ENCODE measurements around the gene CACNB4.
"Not testable (repeated sequence)": the region's sequence is repeated elsewhere in the genome, so short reads cannot be mapped to it uniquely, and the experiment has no call there.

Gene CACNB4

GRCh38 chr2:152092095-152092494 is 6.7 kb downstream of the CACNB4 start:
- in situ Hi-C loops (cut with HindIII; ENCODE audit: low pct_ligation_motif_present, low pct_unique_long_range_greater_than_20kb, low sequenced_read_pairs), result no loop called here
- DNase-seq, result no peak

GRCh38 chr2:152090726-152091125 is 8.1 kb downstream of the CACNB4 start:
- in situ Hi-C loops (cut with HindIII; ENCODE audit: low pct_ligation_motif_present, low pct_unique_long_range_greater_than_20kb, low sequenced_read_pairs); DNase-seq: not testable (repeated sequence)

DNA sequence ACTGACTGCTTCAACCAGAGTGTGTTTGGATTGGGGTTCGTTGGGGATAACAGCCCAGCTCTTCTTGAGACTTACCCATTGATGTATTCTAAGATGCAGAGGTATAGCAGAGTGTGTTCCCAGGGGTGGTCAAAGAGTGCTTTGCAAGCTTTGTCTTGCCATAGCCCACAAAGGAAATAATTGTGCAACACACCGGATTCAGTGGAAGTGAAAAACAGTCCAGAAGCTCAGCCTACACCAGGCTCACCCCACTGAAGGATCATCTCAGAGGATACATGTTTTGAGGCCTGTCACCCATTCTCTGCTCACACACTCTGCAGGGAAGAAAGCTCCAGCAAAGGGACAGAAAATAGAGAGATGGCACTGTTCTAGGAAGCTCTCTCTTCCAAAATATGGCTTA is 9.6 kb downstream of the CACNB4 start:
- in situ Hi-C loops (cut with HindIII; ENCODE audit: low pct_ligation_motif_present, low pct_unique_long_range_greater_than_20kb, low sequenced_read_pairs), result no loop called here
- no peak for DNase-seq

GRCh38 chr2:152088006-152088405 is 10.8 kb downstream of the CACNB4 start:
- in situ Hi-C loops (cut with HindIII; ENCODE audit: low pct_ligation_motif_present, low pct_unique_long_range_greater_than_20kb, low sequenced_read_pairs), result no loop called here
- no peak for DNase-seq

DNA sequence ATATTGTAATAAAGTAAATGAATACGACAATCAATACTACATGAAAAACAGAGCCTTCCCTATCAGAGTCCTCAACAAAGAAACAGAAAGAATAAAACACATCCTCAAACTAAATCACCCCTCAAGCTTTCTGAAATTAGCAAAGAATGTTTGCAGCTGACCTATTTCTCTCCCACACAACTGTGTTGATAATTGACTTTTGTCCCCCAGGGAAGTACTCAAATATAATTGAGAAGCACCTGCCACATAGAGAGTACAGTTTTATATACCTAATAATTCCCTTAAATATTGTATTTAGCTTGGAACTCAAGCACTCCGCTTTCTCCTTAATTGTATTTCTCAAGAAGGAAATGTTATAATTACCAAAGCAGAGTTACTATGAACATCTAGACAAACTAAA is 12.6 kb downstream of the CACNB4 start:
- in situ Hi-C loops (cut with HindIII; ENCODE audit: low pct_ligation_motif_present, low pct_unique_long_range_greater_than_20kb, low sequenced_read_pairs), result no loop called here

GRCh38 chr2:152084076-152084475 is 14.8 kb downstream of the CACNB4 start:
- in situ Hi-C loops (cut with HindIII; ENCODE audit: low pct_ligation_motif_present, low pct_unique_long_range_greater_than_20kb, low sequenced_read_pairs), result no loop called here
- no peak for DNase-seq

More for the DNA sequence above, 12.6 kb downstream of the CACNB4 start:
- DNase-seq, result no peak

DNA sequence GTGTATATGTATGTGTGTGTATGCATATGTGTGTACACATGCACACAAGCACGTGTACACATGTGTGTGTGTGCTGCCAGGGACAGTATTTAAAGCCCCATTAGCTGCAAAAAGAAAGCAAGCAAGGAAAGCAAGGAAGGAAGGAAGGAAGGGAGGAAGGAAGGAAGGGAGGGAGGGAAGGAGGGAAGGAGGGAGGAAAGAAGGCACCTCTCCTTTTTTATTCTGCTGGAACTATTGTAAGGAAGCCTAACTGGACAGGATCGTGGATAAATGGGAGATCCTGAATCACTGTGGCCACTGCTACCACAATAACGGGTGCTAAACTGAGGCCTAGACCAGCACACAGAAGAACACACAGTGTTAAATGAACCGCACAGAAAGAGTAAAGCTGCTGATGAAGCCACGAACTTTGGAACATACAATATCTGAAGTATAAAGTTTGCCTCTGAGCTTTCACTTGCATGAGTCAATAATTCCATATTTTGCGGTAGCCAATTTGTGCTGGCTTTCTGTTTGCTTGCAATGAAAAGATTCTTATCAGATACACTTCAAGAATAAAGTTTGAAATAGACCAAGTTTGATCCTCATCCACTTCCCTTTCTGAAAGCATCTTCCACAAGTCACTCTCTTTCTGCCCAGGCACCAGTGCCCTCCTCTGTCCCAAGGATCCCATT is 15.5 kb downstream of the CACNB4 start:
- in situ Hi-C loops (cut with HindIII; ENCODE audit: low pct_ligation_motif_present, low pct_unique_long_range_greater_than_20kb, low sequenced_read_pairs), result no loop called here
- no peak for DNase-seq

DNA sequence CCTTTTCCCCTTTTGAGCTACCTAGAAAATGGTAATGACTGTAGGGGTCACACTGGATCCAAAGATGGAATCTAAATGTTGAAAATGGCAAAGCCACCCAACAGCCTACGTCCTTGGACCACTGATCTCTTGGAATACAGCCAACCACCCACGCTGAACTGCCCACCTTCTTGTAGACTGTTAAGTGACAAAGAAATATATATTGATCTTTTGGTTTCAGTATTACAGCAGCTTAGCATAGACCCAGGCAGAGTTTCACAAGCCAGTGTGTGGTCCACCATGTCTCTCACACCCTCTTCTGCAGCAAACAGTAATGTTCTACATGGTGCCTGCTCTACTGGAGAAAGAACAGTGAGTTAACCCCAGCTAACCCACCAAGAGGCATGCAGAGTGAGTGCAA is 20.2 kb downstream of the CACNB4 start:
- in situ Hi-C loops (cut with HindIII; ENCODE audit: low pct_ligation_motif_present, low pct_unique_long_range_greater_than_20kb, low sequenced_read_pairs), result no loop called here
- DNase-seq, result no peak

DNA sequence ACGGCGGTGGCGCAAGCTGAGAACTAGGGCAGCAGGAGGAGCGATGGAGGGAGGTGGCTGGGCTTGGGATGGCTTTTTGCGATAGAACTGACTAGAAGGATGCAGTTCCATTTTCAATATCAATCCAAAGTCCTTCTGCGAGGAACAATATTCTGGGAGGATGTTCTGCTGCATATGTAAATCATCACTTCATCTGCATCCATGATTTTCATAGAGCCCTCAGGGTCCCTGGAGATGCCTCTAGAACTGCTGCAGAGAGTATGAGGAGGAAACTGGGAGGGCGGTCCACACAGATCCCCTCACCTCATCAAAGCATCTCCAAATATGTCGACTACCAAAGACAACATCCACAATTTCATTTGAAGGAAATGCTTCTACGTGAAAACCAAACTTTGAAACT is 20.8 kb downstream of the CACNB4 start:
- in situ Hi-C loops (cut with HindIII; ENCODE audit: low pct_ligation_motif_present, low pct_unique_long_range_greater_than_20kb, low sequenced_read_pairs), result no loop called here
- no peak for DNase-seq

- DNase-seq, result no peak
- in situ Hi-C loops (cut with HindIII; ENCODE audit: low pct_ligation_motif_present, low pct_unique_long_range_greater_than_20kb, low sequenced_read_pairs), result no loop called here
Measured at GRCh38 chr2:152075461-152076050, 23.3 kb downstream of the CACNB4 start.

DNA sequence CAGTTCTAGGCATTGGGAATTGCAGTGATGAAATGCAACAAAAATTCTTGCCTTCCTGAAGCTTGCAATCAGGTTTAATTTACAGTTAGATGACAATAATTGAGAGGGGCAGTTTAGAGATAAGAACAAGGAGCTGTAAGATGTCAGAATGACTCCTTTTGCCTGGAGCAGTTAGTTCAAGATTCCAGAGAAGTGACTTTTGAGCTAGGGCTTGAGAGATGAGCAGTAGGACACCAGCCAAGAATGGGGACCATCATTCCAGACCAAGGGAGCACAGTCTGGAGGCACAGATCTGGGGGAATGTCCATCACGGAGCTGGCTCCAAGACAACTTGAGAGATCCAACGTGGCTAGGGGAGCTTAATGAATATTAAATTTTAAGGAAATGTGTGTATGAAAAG is 26.8 kb downstream of the CACNB4 start:
- DNase-seq, result no peak
- in situ Hi-C loops (cut with HindIII; ENCODE audit: low pct_ligation_motif_present, low pct_unique_long_range_greater_than_20kb, low sequenced_read_pairs), result no loop called here

- in situ Hi-C loops (cut with HindIII; ENCODE audit: low pct_ligation_motif_present, low pct_unique_long_range_greater_than_20kb, low sequenced_read_pairs), result no loop called here
- DNase-seq, result no peak
Measured at GRCh38 chr2:152071518-152071917, 27.3 kb downstream of the CACNB4 start.

DNA sequence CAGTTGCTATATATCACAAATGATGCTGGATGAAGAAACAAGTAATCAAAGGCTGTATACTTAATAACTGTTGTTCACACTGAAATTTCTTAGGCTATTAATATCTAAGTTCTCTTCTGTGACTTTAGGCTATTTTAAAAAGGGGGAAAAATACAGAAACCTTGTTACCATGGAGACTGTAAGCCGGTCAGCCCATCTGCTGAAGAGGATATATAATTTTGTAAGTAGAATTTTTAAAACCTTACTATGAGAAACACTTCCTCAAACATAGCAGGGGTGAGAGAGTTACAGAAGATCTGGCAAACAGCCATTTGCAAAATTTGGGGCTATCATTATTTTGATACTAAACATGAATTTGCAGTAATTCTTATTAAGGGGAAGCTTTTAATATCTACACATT is 27.8 kb downstream of the CACNB4 start:
- in situ Hi-C loops (cut with HindIII; ENCODE audit: low pct_ligation_motif_present, low pct_unique_long_range_greater_than_20kb, low sequenced_read_pairs), result no loop called here
- no peak for DNase-seq

GRCh38 chr2:152068226-152068625 is 30.6 kb downstream of the CACNB4 start:
- DNase-seq, result no peak
- in situ Hi-C loops (cut with HindIII; ENCODE audit: low pct_ligation_motif_present, low pct_unique_long_range_greater_than_20kb, low sequenced_read_pairs), result no loop called here

DNA sequence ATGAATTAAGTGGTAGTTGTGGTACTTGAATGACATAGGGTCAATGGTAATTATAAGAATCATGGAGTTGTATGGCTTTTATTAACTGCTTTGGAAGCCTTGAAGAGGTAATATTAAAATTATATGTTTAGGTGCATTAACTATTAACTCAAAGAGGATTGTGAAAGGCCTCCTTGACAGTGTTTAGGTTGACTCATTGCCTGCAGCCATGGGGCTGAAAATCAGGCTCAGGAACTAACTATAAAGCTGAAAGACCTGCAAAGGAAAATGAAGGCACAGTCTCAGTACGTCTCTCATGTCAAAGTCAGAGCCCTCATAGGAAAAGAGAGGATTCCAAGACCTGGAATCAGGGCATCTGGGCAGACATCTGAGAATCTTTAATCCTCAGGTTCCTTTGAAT is 31.0 kb downstream of the CACNB4 start:
- in situ Hi-C loops (cut with HindIII; ENCODE audit: low pct_ligation_motif_present, low pct_unique_long_range_greater_than_20kb, low sequenced_read_pairs), result no loop called here
- no peak for DNase-seq

- in situ Hi-C loops (cut with HindIII; ENCODE audit: low pct_ligation_motif_present, low pct_unique_long_range_greater_than_20kb, low sequenced_read_pairs), result no loop called here
Measured at GRCh38 chr2:152065945-152066344, 32.9 kb downstream of the CACNB4 start.

DNA sequence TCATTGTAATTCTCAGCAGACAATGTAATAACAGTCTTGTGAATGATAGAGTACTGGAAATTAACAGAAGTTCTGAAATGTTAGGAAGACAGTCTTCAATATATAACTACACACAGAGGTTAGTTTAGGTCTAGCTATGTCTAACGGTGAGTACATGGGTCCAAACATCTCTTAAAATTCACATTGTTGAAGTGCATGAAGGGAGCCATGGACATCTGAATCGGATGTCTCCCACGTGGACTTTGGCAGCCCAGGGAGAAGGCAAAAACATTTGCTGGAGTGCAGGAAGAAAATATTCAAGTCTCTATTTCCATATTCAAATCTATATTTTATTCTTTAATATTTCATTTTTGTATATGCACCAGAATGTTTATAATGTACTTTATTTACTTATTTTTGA is 34.8 kb downstream of the CACNB4 start:
- in situ Hi-C loops (cut with HindIII; ENCODE audit: low pct_ligation_motif_present, low pct_unique_long_range_greater_than_20kb, low sequenced_read_pairs), result no loop called here
- no peak for DNase-seq

More at GRCh38 chr2:152065945-152066344, 32.9 kb downstream of the CACNB4 start:
- DNase-seq, result no peak

GRCh38 chr2:152063325-152063924 is 35.4 kb downstream of the CACNB4 start:
- DNase-seq, result no peak
- in situ Hi-C loops (cut with HindIII; ENCODE audit: low pct_ligation_motif_present, low pct_unique_long_range_greater_than_20kb, low sequenced_read_pairs), result no loop called here

DNA sequence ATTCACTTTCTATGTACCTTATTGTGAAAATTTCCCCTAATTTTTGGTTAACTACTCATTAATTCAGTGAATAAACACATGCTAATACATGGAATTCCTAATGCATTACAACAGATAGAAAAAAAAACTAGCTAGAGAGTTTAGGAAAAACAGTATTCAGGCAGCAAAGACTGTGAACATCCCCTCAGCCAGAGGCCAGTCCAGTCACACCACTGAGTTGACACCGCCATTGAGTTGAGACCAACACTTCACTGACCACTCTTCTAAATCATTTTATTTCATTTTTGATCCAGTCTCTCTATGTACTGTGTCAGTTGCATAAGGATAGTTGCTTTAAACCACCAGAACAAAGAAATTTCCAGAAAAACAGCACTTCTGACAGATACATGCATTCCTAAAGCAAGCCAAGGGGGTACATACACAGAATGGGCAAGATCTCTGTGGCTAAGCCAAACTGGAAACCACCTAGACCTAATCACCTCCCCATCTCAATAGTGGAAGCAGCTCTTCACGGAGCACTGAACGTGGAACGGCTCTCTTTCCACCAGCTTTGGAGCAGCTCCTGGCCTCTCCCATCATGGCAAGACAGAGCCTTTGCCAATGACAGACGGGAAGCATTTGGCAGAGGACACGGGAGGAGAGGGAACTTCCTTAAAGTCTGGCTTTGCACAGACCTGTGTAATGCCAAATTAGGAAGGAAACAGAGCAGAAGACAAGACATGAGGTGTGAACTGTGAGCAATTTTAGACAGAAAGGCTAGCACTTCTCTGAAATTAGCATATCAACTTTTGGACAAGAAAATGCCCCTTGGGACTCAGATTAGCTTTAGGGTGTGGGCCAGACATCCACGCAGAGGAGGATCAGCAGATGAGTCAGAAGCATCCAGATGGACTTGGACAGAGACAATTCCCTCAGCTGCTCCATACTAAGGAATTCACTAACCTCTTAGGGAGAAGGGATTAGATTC is 36.4 kb downstream of the CACNB4 start:
- no peak for DNase-seq
- in situ Hi-C loops (cut with HindIII; ENCODE audit: low pct_ligation_motif_present, low pct_unique_long_range_greater_than_20kb, low sequenced_read_pairs), result no loop called here

Measured in ACHN (cell line).